H1 (cell line): ENCODE data around the gene SCYL2.

Experiments
- BRCA1 ChIP-seq: IDR thresholded peaks from 2 replicates; pipeline ENCODE4 v1.6.1; 2012; ENCODE audit warnings: low read depth, low read length, improper control_type of control experiment
- TF ChIP-seq, protein P1 (sequence below), 3 experiments: IDR thresholded peaks; 1 replicate in 2 of 3; 2 replicates in 1 of 3; pipeline versions ENCODE4 v1.5.1 to v1.6.1; 2011; ENCODE audit warnings: low read length in 3 of 3, mild to moderate bottlenecking in 3 of 3, inconsistent platforms in 2 of 3, low read depth in 1 of 3, moderate library complexity in 1 of 3; ENCODE audit not compliant: insufficient read depth in 1 of 3; ENCODE audit errors: control extremely low read depth in 1 of 3

DNA sequence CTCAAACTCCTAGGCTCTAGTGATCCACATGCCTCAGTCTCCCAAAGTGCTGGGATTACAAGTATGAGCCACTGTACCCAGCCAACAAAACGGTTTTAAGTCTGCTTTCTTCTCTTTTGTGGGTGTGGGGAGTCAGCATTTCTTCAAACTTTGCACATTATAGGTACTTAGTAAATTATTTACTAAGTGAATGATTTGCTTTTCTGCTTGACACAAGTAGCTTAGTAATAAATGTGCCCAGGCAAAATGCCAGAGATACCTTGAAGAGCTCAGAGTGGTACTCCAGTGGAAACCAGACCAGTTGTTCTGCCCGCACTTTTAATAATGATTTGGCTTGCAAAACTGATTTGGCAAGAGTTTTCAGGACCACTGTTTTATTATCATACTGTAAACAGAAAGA, 15.1 kb upstream of the SCYL2 start:
- no peak for TF ChIP-seq BRCA1
- TF ChIP-seq, protein P1, sequence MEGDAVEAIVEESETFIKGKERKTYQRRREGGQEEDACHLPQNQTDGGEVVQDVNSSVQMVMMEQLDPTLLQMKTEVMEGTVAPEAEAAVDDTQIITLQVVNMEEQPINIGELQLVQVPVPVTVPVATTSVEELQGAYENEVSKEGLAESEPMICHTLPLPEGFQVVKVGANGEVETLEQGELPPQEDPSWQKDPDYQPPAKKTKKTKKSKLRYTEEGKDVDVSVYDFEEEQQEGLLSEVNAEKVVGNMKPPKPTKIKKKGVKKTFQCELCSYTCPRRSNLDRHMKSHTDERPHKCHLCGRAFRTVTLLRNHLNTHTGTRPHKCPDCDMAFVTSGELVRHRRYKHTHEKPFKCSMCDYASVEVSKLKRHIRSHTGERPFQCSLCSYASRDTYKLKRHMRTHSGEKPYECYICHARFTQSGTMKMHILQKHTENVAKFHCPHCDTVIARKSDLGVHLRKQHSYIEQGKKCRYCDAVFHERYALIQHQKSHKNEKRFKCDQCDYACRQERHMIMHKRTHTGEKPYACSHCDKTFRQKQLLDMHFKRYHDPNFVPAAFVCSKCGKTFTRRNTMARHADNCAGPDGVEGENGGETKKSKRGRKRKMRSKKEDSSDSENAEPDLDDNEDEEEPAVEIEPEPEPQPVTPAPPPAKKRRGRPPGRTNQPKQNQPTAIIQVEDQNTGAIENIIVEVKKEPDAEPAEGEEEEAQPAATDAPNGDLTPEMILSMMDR (IDR thresholded peaks at IDR 0.05; ENCODE audit: control extremely low read depth in 1 of 3, insufficient read depth in 1 of 3, low read depth in 1 of 3, low read length in 3 of 3) = no peak
